GM12891 (cell line): ENCODE results near the gene COG6.

Experiments used
- POLR2A ChIP-seq: IDR thresholded peaks from 2 replicates; pipeline ENCODE4 v1.6.1; 2011; ENCODE audit warnings: low read depth, low read length, control low read depth
- POLR2AphosphoS5 ChIP-seq: IDR thresholded peaks from 2 replicates; pipeline ENCODE4 v1.6.1; 2011; ENCODE audit warnings: low read depth, low read length, control low read depth
- POU2F2 ChIP-seq: IDR thresholded peaks from 2 replicates; pipeline ENCODE4 v1.6.1; 2011; ENCODE audit warnings: low read depth, mild to moderate bottlenecking, control low read depth, low read length, moderate library complexity

GRCh38 chr13:39663958-39664357 is 8.5 kb downstream of the COG6 start:
- TF ChIP-seq POLR2AphosphoS5 (no peak), POU2F2 (no peak), POLR2A (no peak)
